Brain microvascular endothelial cell (primary cell): Measurements from ENCODE around the gene CDC37L1.

Experiments used
- DNase-seq: peaks from one replicate; pipeline ENCODE4 v3.0.0-alpha.2; 2020
- H3K27ac ChIP-seq: fragments of 250-450 bp; sonication (Bioruptor Pico); 2 replicates; pipeline ENCODE4 v1.5.1; 2020; ENCODE audit warnings: mild to moderate bottlenecking, moderate library complexity
- H3K27me3 ChIP-seq: fragments of 250-450 bp; sonication (Bioruptor Pico); replicated peaks from 2 replicates; pipeline ENCODE4 v1.5.1; 2020; ENCODE audit warnings: mild to moderate bottlenecking
- H3K36me3 ChIP-seq: fragments of 250-450 bp; sonication (Bioruptor Pico); replicated peaks from 2 replicates; pipeline ENCODE4 v1.5.1; 2020; ENCODE audit warnings: mild to moderate bottlenecking
- H3K4me3 ChIP-seq: 2 replicates; pipeline ENCODE4 v1.5.1; 2011; ENCODE audit warnings: low read depth, mild to moderate bottlenecking, control low read depth, low read length, moderate library complexity
- CTCF ChIP-seq: IDR thresholded peaks from 2 replicates; pipeline ENCODE4 v1.5.1; 2011; ENCODE audit warnings: low read depth, mild to moderate bottlenecking, moderate library complexity, low read length, control low read depth, inconsistent platforms; ENCODE audit errors: missing control alignments
- in situ Hi-C: cut with HindIII; loops from 2 replicates; pipeline ENCODE4 v1.10.0; 2017; ENCODE audit warnings: low sequenced_read_pairs, low pct_ligation_motif_present

Gene CDC37L1

DNA sequence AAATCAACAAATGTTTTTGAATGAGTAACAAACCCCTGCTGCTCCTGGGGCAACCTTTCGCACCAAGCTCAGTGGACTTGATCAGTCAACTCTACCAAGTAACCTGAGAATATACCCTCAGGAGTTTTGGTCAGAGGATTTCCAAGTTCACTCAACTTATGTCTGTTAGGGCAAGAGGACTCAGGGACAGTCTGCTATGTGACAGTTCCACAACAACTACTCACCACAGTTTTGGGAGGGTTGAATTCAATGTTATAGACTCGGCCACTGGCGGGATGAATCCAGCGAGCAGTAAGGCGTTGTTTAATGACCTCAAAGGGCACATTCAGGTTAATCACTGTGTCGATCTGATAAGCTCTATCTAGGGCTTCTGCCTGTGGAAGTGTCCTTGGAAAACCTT is 39.5 kb downstream of the CDC37L1 start:
- in situ Hi-C loops = no loop called here
- Histone ChIP-seq H3K27me3 (no peaks in the 10 kb centered on the region), H3K36me3 (peaks cover 9% of the 10 kb centered on the region), H3K4me3 (no peak overlapping the region), H3K27ac (no peak overlapping the region)
- DNase-seq = no peak
- TF ChIP-seq CTCF = no peak

DNA sequence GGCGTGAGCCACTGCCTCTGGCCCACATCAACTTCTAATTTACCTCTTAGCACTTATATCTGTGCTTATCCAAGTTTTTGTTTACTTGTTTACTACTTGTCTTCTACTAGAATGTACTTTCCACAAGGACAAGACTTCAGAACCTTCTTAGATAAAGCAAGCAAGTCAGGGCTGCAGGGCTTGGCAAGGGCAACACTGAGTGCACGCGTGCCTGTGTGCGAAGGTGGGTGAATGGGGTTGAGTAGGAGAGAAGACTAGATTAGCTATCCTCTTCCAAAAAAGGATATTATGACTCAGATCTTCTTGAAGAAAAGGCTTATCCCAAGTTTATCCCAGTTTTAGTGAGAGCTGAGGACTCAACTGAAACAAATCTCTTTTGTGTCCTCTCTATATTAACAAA is 42.4 kb downstream of the CDC37L1 start:
- DNase-seq = no peak
- Histone ChIP-seq H3K27ac (no peak overlapping the region), H3K27me3 (no peaks in the 10 kb centered on the region), H3K4me3 (no peak overlapping the region), H3K36me3 (peaks cover 9% of the 10 kb centered on the region)
- in situ Hi-C loops = no loop called here
- TF ChIP-seq CTCF = no peak

- no peak for TF ChIP-seq CTCF
- Histone ChIP-seq H3K27me3 (no peaks in the 10 kb centered on the region), H3K36me3 (no peaks in the 10 kb centered on the region), H3K27ac (no peak overlapping the region), H3K4me3 (no peak overlapping the region)
- no peak for DNase-seq
- in situ Hi-C loops = no loop called here
These were observed 46.5 kb downstream of the CDC37L1 start for GRCh38 chr9:4725706-4726442.

GRCh38 chr9:4727593-4727992 is 48.2 kb downstream of the CDC37L1 start:
- H3K27me3 ChIP-seq = no peaks in the 10 kb centered on the region
- no peaks in the 10 kb centered on the region for H3K36me3 ChIP-seq
- H3K27ac ChIP-seq = no peak overlapping the region
- no peak overlapping the region for H3K4me3 ChIP-seq
- TF ChIP-seq CTCF = no peak
- no peak for DNase-seq
- in situ Hi-C loops = no loop called here

- Histone ChIP-seq H3K4me3 (no peak overlapping the region), H3K27me3 (no peaks in the 10 kb centered on the region), H3K27ac (no peak overlapping the region), H3K36me3 (no peaks in the 10 kb centered on the region)
- in situ Hi-C loops = no loop called here
- DNase-seq = no peak
- no peak for TF ChIP-seq CTCF
These were observed 53.5 kb downstream of the CDC37L1 start for GRCh38 chr9:4732890-4733289.

DNA sequence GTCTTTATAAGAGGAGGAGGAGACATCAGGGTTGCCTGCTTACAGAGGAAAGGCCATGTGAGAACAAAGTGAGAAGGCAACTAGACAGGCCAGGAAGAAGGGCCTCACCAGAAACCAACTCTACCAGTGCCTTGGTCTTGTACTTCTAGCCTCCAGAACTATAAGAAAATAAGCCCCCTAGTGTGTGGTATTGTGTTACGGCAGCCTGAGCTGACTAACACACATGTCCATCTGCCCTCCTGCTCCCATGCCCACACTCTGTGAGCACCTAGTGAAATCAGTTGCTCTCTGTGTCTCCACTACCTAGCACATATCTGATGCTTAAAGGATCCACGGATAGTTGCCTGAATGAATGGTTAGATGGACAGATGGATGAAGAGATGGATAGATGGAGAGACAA is 54.8 kb downstream of the CDC37L1 start:
- Histone ChIP-seq H3K36me3 (no peaks in the 10 kb centered on the region), H3K4me3 (no peak overlapping the region), H3K27ac (no peak overlapping the region), H3K27me3 (no peaks in the 10 kb centered on the region)
- DNase-seq = no peak
- TF ChIP-seq CTCF = no peak
- in situ Hi-C loops = no loop called here
